ENCODE results near the gene SLC22A5. TPM values are rescaled to one million over a fixed set of nuclear protein-coding genes. Genes with fewer than 3 reads are reported as not detected.

Gene SLC22A5
- polyA plus RNA-seq, 1 donor (not counting 4 experiments of a cell fraction or from before 2014, with no cell fraction given) = 14.8 TPM

DNA sequence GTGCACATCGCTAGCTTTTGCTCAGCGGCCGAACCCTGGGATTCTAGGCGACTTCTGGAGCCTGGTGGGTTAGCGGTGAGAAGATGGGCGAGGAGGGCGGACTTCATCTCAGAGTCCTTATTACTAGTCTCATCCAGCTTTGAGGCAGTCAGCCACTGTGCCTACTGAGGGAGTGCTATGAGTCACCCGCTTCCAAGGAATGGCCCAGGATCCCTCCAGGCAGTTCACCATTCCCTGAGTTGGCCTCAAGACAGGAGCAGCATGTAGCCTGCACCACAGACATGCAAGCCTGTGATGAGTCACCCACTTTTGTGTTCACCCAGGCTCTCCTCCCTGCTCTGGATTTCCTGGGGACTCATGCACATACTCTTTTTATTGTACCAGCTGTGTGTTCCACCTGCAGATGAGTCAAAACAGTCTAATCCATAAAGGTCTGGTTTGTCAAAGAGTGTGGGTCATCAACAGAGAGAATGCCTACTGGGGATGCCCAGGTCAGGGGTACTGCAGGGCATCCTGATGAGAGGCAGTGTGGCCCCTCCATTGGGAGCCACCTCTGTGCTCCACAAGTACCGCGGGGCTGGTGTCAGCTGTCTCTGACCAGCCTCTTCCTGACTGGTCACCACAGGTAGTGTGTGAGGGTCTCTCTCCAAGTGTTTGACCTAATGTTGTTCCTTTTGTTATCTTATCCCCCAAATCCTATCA is 20.2 kb downstream of the SLC22A5 start:
- Histone ChIP-seq H3K27ac (ENCODE audit: control insufficient read depth, insufficient read depth, low read length) (peak overlapping the region; percentile 82), H3K36me3 (ENCODE audit: control insufficient read depth in 2 of 2, extremely low read depth in 1 of 2, insufficient read depth in 2 of 2, low read length in 2 of 2) (peaks cover 19 to 39% of the 10 kb centered on the region in 2 experiments), H3K27me3 (ENCODE audit: control insufficient read depth, extremely low read depth, insufficient read depth, low read length) (no peaks in the 10 kb centered on the region), H3K79me2 (ENCODE audit: control insufficient read depth, insufficient read depth, low read length) (no peaks in the 10 kb centered on the region), H3K9me1 (ENCODE audit: control insufficient read depth, extremely low read depth, insufficient read depth, low read length) (no peaks in the 10 kb centered on the region), H3K9ac (ENCODE audit: control insufficient read depth, extremely low read depth, insufficient read depth, low read length) (peak overlapping the region; percentile 62), H3K4me3 (ENCODE audit: control insufficient read depth in 2 of 3, extremely low read depth in 1 of 3, insufficient read depth in 2 of 3, low read depth in 1 of 3, low read length in 3 of 3) (peak overlapping the region in 1 of 3 experiments; percentile 11), H3K4me1 (ENCODE audit: control insufficient read depth, extremely low read depth, insufficient read depth, low read length) (peaks cover 60% of the 10 kb centered on the region), H2AFZ (ENCODE audit: control insufficient read depth, low read length) (no peak overlapping the region), H3K4me2 (ENCODE audit: control insufficient read depth, extremely low read depth, insufficient read depth, low read depth, low read length) (peak overlapping the region; percentile 68), H3K9me3 (ENCODE audit: control insufficient read depth, low read depth, low read length) (no peaks in the 10 kb centered on the region), H4K20me1 (ENCODE audit: control insufficient read depth, extremely low read depth, insufficient read depth, low read length) (no peaks in the 10 kb centered on the region)
- dilution Hi-C loops (cut with MboI; ENCODE audit: extremely low pct_ligation_motif_present, low sequenced_read_pairs) = no loop called here
- FAIRE-seq (peak; percentile 100), DNase-seq (ENCODE audit: low read depth, low spot score) (peak; percentile 100)
- TF ChIP-seq, protein P1, sequence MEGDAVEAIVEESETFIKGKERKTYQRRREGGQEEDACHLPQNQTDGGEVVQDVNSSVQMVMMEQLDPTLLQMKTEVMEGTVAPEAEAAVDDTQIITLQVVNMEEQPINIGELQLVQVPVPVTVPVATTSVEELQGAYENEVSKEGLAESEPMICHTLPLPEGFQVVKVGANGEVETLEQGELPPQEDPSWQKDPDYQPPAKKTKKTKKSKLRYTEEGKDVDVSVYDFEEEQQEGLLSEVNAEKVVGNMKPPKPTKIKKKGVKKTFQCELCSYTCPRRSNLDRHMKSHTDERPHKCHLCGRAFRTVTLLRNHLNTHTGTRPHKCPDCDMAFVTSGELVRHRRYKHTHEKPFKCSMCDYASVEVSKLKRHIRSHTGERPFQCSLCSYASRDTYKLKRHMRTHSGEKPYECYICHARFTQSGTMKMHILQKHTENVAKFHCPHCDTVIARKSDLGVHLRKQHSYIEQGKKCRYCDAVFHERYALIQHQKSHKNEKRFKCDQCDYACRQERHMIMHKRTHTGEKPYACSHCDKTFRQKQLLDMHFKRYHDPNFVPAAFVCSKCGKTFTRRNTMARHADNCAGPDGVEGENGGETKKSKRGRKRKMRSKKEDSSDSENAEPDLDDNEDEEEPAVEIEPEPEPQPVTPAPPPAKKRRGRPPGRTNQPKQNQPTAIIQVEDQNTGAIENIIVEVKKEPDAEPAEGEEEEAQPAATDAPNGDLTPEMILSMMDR (optimal IDR thresholded peaks at IDR 0.05 in 1 of 3, IDR thresholded peaks at IDR 0.05 in 1 of 3, conservative IDR thresholded peaks at IDR 0.05 in 1 of 3; ENCODE audit: extremely low read depth in 1 of 3, insufficient read depth in 2 of 3, low read length in 3 of 3) = no peak
- TF ChIP-seq EZH2 (IDR thresholded peaks at IDR 0.05; ENCODE audit: low read length) = no peak

DNA sequence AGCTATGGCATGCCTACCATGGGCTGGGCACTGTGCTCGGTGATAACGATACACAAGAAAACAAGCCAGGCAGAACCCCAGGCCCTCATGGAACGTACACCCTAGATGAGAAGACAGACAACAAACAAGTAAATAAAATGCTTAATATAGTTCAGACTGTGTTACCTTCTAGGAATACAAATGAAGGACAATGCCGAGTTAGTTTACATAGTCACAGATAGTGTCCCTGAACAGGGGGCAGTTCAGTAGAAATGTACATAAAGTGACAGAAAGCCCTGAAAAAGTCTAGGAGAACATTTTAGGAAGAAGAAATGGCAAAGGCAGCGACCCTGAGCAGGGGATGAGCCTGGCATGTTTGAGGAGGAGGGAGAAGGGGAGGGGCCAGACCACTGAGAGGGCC is 21.7 kb downstream of the SLC22A5 start:
- Histone ChIP-seq H3K4me3 (ENCODE audit: control insufficient read depth in 2 of 3, extremely low read depth in 1 of 3, insufficient read depth in 2 of 3, low read depth in 1 of 3, low read length in 3 of 3) (no peak overlapping the region), H3K9me1 (ENCODE audit: control insufficient read depth, extremely low read depth, insufficient read depth, low read length) (no peaks in the 10 kb centered on the region), H3K9ac (ENCODE audit: control insufficient read depth, extremely low read depth, insufficient read depth, low read length) (no peak overlapping the region), H4K20me1 (ENCODE audit: control insufficient read depth, extremely low read depth, insufficient read depth, low read length) (no peaks in the 10 kb centered on the region), H2AFZ (ENCODE audit: control insufficient read depth, low read length) (no peak overlapping the region), H3K79me2 (ENCODE audit: control insufficient read depth, insufficient read depth, low read length) (no peaks in the 10 kb centered on the region), H3K4me2 (ENCODE audit: control insufficient read depth, extremely low read depth, insufficient read depth, low read depth, low read length) (no peak overlapping the region), H3K27ac (ENCODE audit: control insufficient read depth, insufficient read depth, low read length) (no peak overlapping the region), H3K27me3 (ENCODE audit: control insufficient read depth, extremely low read depth, insufficient read depth, low read length) (no peaks in the 10 kb centered on the region), H3K36me3 (ENCODE audit: control insufficient read depth in 2 of 2, extremely low read depth in 1 of 2, insufficient read depth in 2 of 2, low read length in 2 of 2) (peaks cover 16 to 39% of the 10 kb centered on the region in 2 experiments), H3K4me1 (ENCODE audit: control insufficient read depth, extremely low read depth, insufficient read depth, low read length) (peaks cover 71% of the 10 kb centered on the region), H3K9me3 (ENCODE audit: control insufficient read depth, low read depth, low read length) (no peaks in the 10 kb centered on the region)
- FAIRE-seq (no peak), DNase-seq (ENCODE audit: low read depth, low spot score) (no peak)
- TF ChIP-seq, protein P1 (optimal IDR thresholded peaks at IDR 0.05 in 1 of 3, IDR thresholded peaks at IDR 0.05 in 1 of 3, conservative IDR thresholded peaks at IDR 0.05 in 1 of 3; ENCODE audit: extremely low read depth in 1 of 3, insufficient read depth in 2 of 3, low read length in 3 of 3) = no peak
- TF ChIP-seq EZH2 (IDR thresholded peaks at IDR 0.05; ENCODE audit: low read length) = no peak
- dilution Hi-C loops (cut with MboI; ENCODE audit: extremely low pct_ligation_motif_present, low sequenced_read_pairs) = no loop called here

All from keratinocyte (primary cell).